IMR-90 (cell line): ENCODE measurements around the gene ARHGEF1. TPM values are rescaled to one million over a fixed set of nuclear protein-coding genes. Genes with fewer than 3 reads are reported as not detected.

Experiments
- ATAC-seq: fragments of 200-7000 bp; cut with Tn5 transposase; 2 replicates; pipeline ENCODE4 v1.9.1; 2020; ENCODE audit warnings: low read depth, mild to moderate bottlenecking, moderate library complexity
- BruUV-seq: library from RNA; stranded (reverse); fragments of 400-500 nt; replicated peaks from 2 replicates; lab custom pipeline; 2021; lab: Mats Ljungman, UMichigan
- CTCF ChIA-PET: fragments of 300-600 bp; formaldehyde crosslinking; extraction: SDS; loops from one replicate; lab custom pipeline; 2021; ENCODE audit warnings: antibody characterized with exemption; lab: Yijun Ruan, JAX
- POLR2A ChIA-PET: fragments of 300-600 bp; sonication (Branson Sonifier 250); formaldehyde crosslinking; loops from one replicate; lab custom pipeline; 2022; ENCODE audit warnings: antibody characterized with exemption; ENCODE audit not compliant: unreplicated experiment; lab: Charles Lee
- DNase-seq: peaks from one replicate; pipeline ENCODE4 v3.0.0; 2013
- H2AFZ ChIP-seq: replicated peaks from 2 replicates; pipeline ENCODE3; 2013; ENCODE audit warnings: low read length, mild to moderate bottlenecking; ENCODE audit not compliant: poor library complexity
- H2AK5ac ChIP-seq: 2 replicates; pipeline ENCODE4 v1.6.1; 2013; ENCODE audit warnings: low read depth, low read length, inconsistent platforms
- H2AK9ac ChIP-seq: replicated peaks from 2 replicates; pipeline ENCODE3; 2013; ENCODE audit warnings: mild to moderate bottlenecking, low read depth, low read length, moderate library complexity; ENCODE audit not compliant: poor library complexity
- H2BK120ac ChIP-seq: 2 replicates; pipeline ENCODE4 v1.6.1; 2013; ENCODE audit warnings: low read depth, low read length, inconsistent platforms
- H2BK15ac ChIP-seq: 3 replicates; pipeline ENCODE4 v1.6.1; 2013; ENCODE audit warnings: low read depth, low read length, inconsistent platforms
- H2BK20ac ChIP-seq: 2 replicates; pipeline ENCODE4 v1.6.1; 2013; ENCODE audit warnings: low read depth, mild to moderate bottlenecking, inconsistent platforms, low read length, moderate library complexity
- H2BK5ac ChIP-seq: 2 replicates; pipeline ENCODE4 v1.6.1; 2013; ENCODE audit warnings: mild to moderate bottlenecking, low read depth, low read length, inconsistent platforms; ENCODE audit not compliant: poor library complexity, severe bottlenecking
- H3K14ac ChIP-seq: replicated peaks from 2 replicates; pipeline ENCODE4 v1.6.1; 2013; ENCODE audit warnings: low read depth, low read length, inconsistent platforms
- H3K18ac ChIP-seq: 2 replicates; pipeline ENCODE4 v1.6.1; 2013; ENCODE audit warnings: low read depth, low read length, control low read depth
- H3K23ac ChIP-seq: 2 replicates; pipeline ENCODE4 v1.6.1; 2013; ENCODE audit warnings: low read depth, low read length, inconsistent platforms
- H3K27ac ChIP-seq: 2 replicates; pipeline ENCODE4 v1.5.1; 2013; ENCODE audit warnings: mild to moderate bottlenecking, control low read depth, low read length; ENCODE audit not compliant: insufficient read depth
- H3K27me3 ChIP-seq: 2 replicates; pipeline ENCODE4 v1.6.1; 2013; ENCODE audit warnings: low read length; ENCODE audit not compliant: control insufficient read depth, insufficient read depth
- H3K36me3 ChIP-seq: 2 replicates; pipeline ENCODE4 v1.6.1; 2013; ENCODE audit warnings: low read length, mixed read lengths; ENCODE audit not compliant: control insufficient read depth, insufficient read depth
- H3K4ac ChIP-seq: 2 replicates; pipeline ENCODE4 v1.6.1; 2013; ENCODE audit warnings: low read depth, low read length, inconsistent platforms
- H3K4me1 ChIP-seq: 2 replicates; pipeline ENCODE4 v1.6.1; 2013; ENCODE audit warnings: low read length, mixed read lengths; ENCODE audit not compliant: control insufficient read depth, insufficient read depth
- H3K4me2 ChIP-seq: 2 replicates; pipeline ENCODE4 v1.6.1; 2013; ENCODE audit warnings: low read depth, mild to moderate bottlenecking, control low read depth, low read length, moderate library complexity
- H3K4me3 ChIP-seq: 2 replicates; pipeline ENCODE4 v1.5.1; 2013; ENCODE audit warnings: low read depth, mild to moderate bottlenecking, control low read depth, low read length, moderate library complexity; ENCODE audit not compliant: insufficient read depth
- H3K56ac ChIP-seq: 2 replicates; pipeline ENCODE4 v1.6.1; 2013; ENCODE audit warnings: low read length, inconsistent platforms; ENCODE audit not compliant: insufficient read depth; ENCODE audit errors: extremely low read depth
- H3K79me1 ChIP-seq, 2 experiments: 2 replicates each; pipeline ENCODE4 v1.6.1; 2013; ENCODE audit warnings: low read length in 2 of 2, inconsistent platforms in 1 of 2, low read depth in 1 of 2
- H3K9ac ChIP-seq: 2 replicates; pipeline ENCODE4 v1.6.1; 2013; ENCODE audit warnings: low read depth, low read length, control low read depth
- H3K9me1 ChIP-seq: 2 replicates; pipeline ENCODE4 v1.6.1; 2013; ENCODE audit warnings: low read length, inconsistent platforms; ENCODE audit not compliant: insufficient read depth
- H3K9me3 ChIP-seq: 2 replicates; pipeline ENCODE4 v1.6.1; 2013; ENCODE audit warnings: low read length; ENCODE audit not compliant: control insufficient read depth, insufficient read depth
- H4K20me1 ChIP-seq: 2 replicates; pipeline ENCODE4 v1.6.1; 2013; ENCODE audit warnings: low read length, inconsistent platforms; ENCODE audit not compliant: insufficient read depth
- H4K5ac ChIP-seq: 2 replicates; pipeline ENCODE4 v1.6.1; 2013; ENCODE audit warnings: mild to moderate bottlenecking, low read depth, low read length, control low read depth
- H4K8ac ChIP-seq, 2 experiments: 2 replicates each; pipeline ENCODE4 v1.6.1; 2013; ENCODE audit warnings: low read depth in 2 of 2, low read length in 2 of 2, control low read depth in 1 of 2, inconsistent platforms in 1 of 2
- H4K91ac ChIP-seq: 2 replicates; pipeline ENCODE4 v1.6.1; 2013; ENCODE audit warnings: low read depth, low read length, inconsistent platforms; ENCODE audit not compliant: insufficient read depth
- BHLHE40 ChIP-seq: fragments of 150-350 bp; IDR thresholded peaks from 2 replicates; pipeline ENCODE4 v1.6.1; 2016; ENCODE audit warnings: mild to moderate bottlenecking, low read depth, low read length
- CEBPB ChIP-seq: IDR thresholded peaks from 2 replicates; pipeline ENCODE4 v1.6.1; 2012; ENCODE audit warnings: low read depth, low read length, improper control_type of control experiment
- CHD1 ChIP-seq: IDR thresholded peaks from 2 replicates; pipeline ENCODE4 v1.6.1; 2012; ENCODE audit warnings: low read depth, low read length, improper control_type of control experiment
- CTCF ChIP-seq: conservative IDR thresholded peaks from 2 replicates; pipeline ENCODE4 v1.5.1; 2012; ENCODE audit warnings: mild to moderate bottlenecking, low read depth, low read length, improper control_type of control experiment
- ELK1 ChIP-seq: fragments of 150-350 bp; IDR thresholded peaks from 2 replicates; pipeline ENCODE4 v1.6.1; 2016; ENCODE audit warnings: low read depth, mild to moderate bottlenecking, low read length, moderate library complexity, borderline replicate concordance
- FOS ChIP-seq: fragments of 150-350 bp; IDR thresholded peaks from 2 replicates; pipeline ENCODE4 v1.6.1; 2016; ENCODE audit warnings: low read depth, low read length
- MAFK ChIP-seq: IDR thresholded peaks from 2 replicates; pipeline ENCODE4 v1.6.1; 2012; ENCODE audit warnings: low read depth, low read length, improper control_type of control experiment
- MAZ ChIP-seq: IDR thresholded peaks from 2 replicates; pipeline ENCODE4 v1.6.1; 2012; ENCODE audit warnings: low read depth, mild to moderate bottlenecking, low read length, improper control_type of control experiment, moderate library complexity, borderline replicate concordance
- MXI1 ChIP-seq: IDR thresholded peaks from 2 replicates; pipeline ENCODE4 v1.6.1; 2012; ENCODE audit warnings: low read depth, mild to moderate bottlenecking, low read length, moderate library complexity, borderline replicate concordance
- NFE2L2 ChIP-seq: fragments of 150-350 bp; IDR thresholded peaks from 2 replicates; pipeline ENCODE4 v1.6.1; 2016; ENCODE audit warnings: low read depth, mild to moderate bottlenecking, low read length
- POLR2A ChIP-seq: IDR thresholded peaks from 2 replicates; pipeline ENCODE4 v1.6.1; 2012; ENCODE audit warnings: mild to moderate bottlenecking, low read depth, low read length
- RAD21 ChIP-seq: IDR thresholded peaks from 2 replicates; pipeline ENCODE4 v1.6.1; 2012; ENCODE audit warnings: low read length, improper control_type of control experiment
- RCOR1 ChIP-seq: IDR thresholded peaks from 2 replicates; pipeline ENCODE4 v1.6.1; 2012; ENCODE audit warnings: mild to moderate bottlenecking, low read length, improper control_type of control experiment; ENCODE audit not compliant: insufficient replicate concordance
- RFX5 ChIP-seq: IDR thresholded peaks from 2 replicates; pipeline ENCODE4 v1.8.0; 2012; ENCODE audit warnings: low read depth, mild to moderate bottlenecking, low read length, moderate library complexity
- SMC3 ChIP-seq: fragments of 150-350 bp; IDR thresholded peaks from 2 replicates; pipeline ENCODE4 v1.6.1; 2016; ENCODE audit warnings: low read depth, mild to moderate bottlenecking, antibody characterized with exemption, low read length, moderate library complexity
- USF2 ChIP-seq: fragments of 150-350 bp; IDR thresholded peaks from 2 replicates; pipeline ENCODE4 v1.6.1; 2017; ENCODE audit warnings: mild to moderate bottlenecking, antibody characterized with exemption, low read length, low read depth
- WGBS, 2 experiments: methylation state at CpG; one replicate each; pipeline versions ENCODE4 v1.1.5 to v1.1.7; 2013; ENCODE audit warnings: missing lambda C conversion rate in 2 of 2; ENCODE audit not compliant: insufficient read length in 1 of 2; ENCODE audit errors: extremely low coverage in 2 of 2; 5-methylcytosine and 5-hydroxymethylcytosine counted together
- dilution Hi-C: fragments of 300-500 bp; cut with HindIII; formaldehyde crosslinking; loops from one replicate; pipeline ENCODE4 v1.14.3; 2018; ENCODE audit warnings: low sequenced_read_pairs; ENCODE audit not compliant: unreplicated experiment
- in situ Hi-C: fragments of 300-500 bp; cut with MboI; formaldehyde crosslinking; loops from 3 replicates; pipeline ENCODE4 v1.14.3; 2019; ENCODE audit warnings: low sequenced_read_pairs, inconsistent platforms, mixed read lengths
- intact Hi-C: fragments of 100-400 bp; cut with micrococcal nuclease; formaldehyde crosslinking; loops from 2 replicates; pipeline ENCODE4 v1.10.0; 2022
- polyA plus RNA-seq, 3 experiments: library from polyadenylated mRNA; depleted of rRNA; stranded (reverse); fragments of >200 nt; gene quantifications; 2 replicates each; pipeline ENCODE4 v1.2.3, GENCODE V29; 2012; ENCODE audit warnings: low replicate concordance in 1 of 3
- total RNA-seq: library from RNA; depleted of rRNA; stranded (reverse); fragments of >200 nt; gene quantifications from 2 replicates; pipeline ENCODE4 v1.2.3, GENCODE V29; 2012

ARHGEF1 gene
- total and polyA plus RNA-seq, 2 of the 4 experiments (the other 2 are of a cell fraction) = 11.5 to 47.1 TPM

- dilution Hi-C loops (no loop called here), intact Hi-C loops (no loop called here), in situ Hi-C loops (no loop called here)
- ATAC-seq = no peak
- POLR2A ChIA-PET = no interaction called here
- H3K23ac ChIP-seq = no peak overlapping the region
- H3K9me3 ChIP-seq = no peaks in the 10 kb centered on the region
- H4K91ac ChIP-seq = no peak overlapping the region
- no peak overlapping the region for H2AFZ ChIP-seq
- H2BK5ac ChIP-seq = no peak overlapping the region
- H3K56ac ChIP-seq = no peak overlapping the region
- no peak overlapping the region for H2BK20ac ChIP-seq
- H3K9me1 ChIP-seq = no peaks in the 10 kb centered on the region
- H3K36me3 ChIP-seq = peaks cover 58% of the 10 kb centered on the region
- no peak overlapping the region for H4K8ac ChIP-seq
- no peaks in the 10 kb centered on the region; a peak in 3 of 4 replicates for H3K79me1 ChIP-seq
- H3K18ac ChIP-seq = no peak overlapping the region
- CTCF ChIA-PET = no interaction called here
- H2BK120ac ChIP-seq = no peak overlapping the region
- no peak overlapping the region for H4K5ac ChIP-seq
- H3K4me2 ChIP-seq = no peak overlapping the region
- BruUV-seq = no TSS peak
- H3K4me3 ChIP-seq = no peak overlapping the region
- H3K4me1 ChIP-seq = no peaks in the 10 kb centered on the region
- no peak overlapping the region for H2AK5ac ChIP-seq
- H3K27ac ChIP-seq = no peak overlapping the region
- no peak overlapping the region for H3K4ac ChIP-seq
- no peak overlapping the region for H3K14ac ChIP-seq
- H2AK9ac ChIP-seq = no peak overlapping the region
- H3K27me3 ChIP-seq = no peaks in the 10 kb centered on the region
- H2BK15ac ChIP-seq = no peak overlapping the region
- H3K9ac ChIP-seq = no peak overlapping the region
- no peak for TF ChIP-seq FOS
- TF ChIP-seq POLR2A = no peak
- no peak for TF ChIP-seq SMC3
- TF ChIP-seq ELK1 = no peak
- no peak for TF ChIP-seq RAD21
- TF ChIP-seq MAFK = no peak
- TF ChIP-seq CEBPB = no peak
- no peak for TF ChIP-seq MAZ
- no peak for TF ChIP-seq NFE2L2
- TF ChIP-seq RCOR1 = no peak
- TF ChIP-seq CTCF = no peak
- no peak for TF ChIP-seq CHD1
- no peak for TF ChIP-seq MXI1
- TF ChIP-seq USF2 = no peak
- no peak for TF ChIP-seq RFX5
- TF ChIP-seq BHLHE40 = no peak
- no peaks in the 10 kb centered on the region; the same call in 1 of the 2 replicates for H4K20me1 ChIP-seq
- no CpG with 5 or more reads among the region's 15 CpGs for WGBS, 2 experiments
- DNase-seq = no peak
Measured at GRCh38 chr19:41898235-41898634, 15.3 kb downstream of the ARHGEF1 start.
